Right lobe of liver (tissue), 4 donors: ENCODE results near the gene PPP1R12B.

Experiments used
- POLR2A ChIP-seq: fragments of 450-650 bp; IDR thresholded peaks from one replicate; pipeline ENCODE4 v1.6.1; 2017; ENCODE audit warnings: antibody characterized with exemption, mild to moderate bottlenecking
- TF ChIP-seq, protein P1 (sequence below), 4 donors: fragments of 200-600 bp in 3 of 4; fragments of 450-650 bp in 1 of 4; IDR thresholded peaks; one replicate each; pipeline versions ENCODE4 v1.5.1 to v1.8.0; 2016 to 2022; ENCODE audit warnings: antibody characterized with exemption in 4 of 4, mild to moderate bottlenecking in 2 of 4
- donor health status: DM: no; HTN: no; CAD: no.
- donor health status: DM: no; HTN: no; CAD: no.
- donor health status: DM: no; HTN: yes; CAD: no.

DNA sequence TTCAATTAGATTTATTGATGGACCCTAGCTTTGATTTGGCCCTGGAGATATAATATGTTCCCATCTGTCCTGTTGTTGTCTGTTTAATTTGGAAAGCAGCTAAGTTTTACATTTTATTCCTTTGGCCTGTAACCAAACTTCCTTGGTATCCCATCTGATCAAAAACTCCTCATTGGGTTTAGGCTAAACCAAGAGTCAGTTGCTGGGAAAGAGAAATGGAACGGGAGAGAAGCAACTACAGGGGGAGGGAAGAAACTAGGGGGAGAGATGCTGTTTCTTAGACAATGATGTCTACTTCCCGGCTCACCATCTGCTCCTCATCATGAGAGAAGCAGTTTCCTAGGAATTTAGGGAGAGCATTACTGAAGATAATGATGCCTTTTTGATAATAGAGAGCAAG is 219.9 kb downstream of the PPP1R12B start:
- TF ChIP-seq, protein P1, sequence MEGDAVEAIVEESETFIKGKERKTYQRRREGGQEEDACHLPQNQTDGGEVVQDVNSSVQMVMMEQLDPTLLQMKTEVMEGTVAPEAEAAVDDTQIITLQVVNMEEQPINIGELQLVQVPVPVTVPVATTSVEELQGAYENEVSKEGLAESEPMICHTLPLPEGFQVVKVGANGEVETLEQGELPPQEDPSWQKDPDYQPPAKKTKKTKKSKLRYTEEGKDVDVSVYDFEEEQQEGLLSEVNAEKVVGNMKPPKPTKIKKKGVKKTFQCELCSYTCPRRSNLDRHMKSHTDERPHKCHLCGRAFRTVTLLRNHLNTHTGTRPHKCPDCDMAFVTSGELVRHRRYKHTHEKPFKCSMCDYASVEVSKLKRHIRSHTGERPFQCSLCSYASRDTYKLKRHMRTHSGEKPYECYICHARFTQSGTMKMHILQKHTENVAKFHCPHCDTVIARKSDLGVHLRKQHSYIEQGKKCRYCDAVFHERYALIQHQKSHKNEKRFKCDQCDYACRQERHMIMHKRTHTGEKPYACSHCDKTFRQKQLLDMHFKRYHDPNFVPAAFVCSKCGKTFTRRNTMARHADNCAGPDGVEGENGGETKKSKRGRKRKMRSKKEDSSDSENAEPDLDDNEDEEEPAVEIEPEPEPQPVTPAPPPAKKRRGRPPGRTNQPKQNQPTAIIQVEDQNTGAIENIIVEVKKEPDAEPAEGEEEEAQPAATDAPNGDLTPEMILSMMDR (IDR thresholded peaks at IDR 0.05) = no peak
- TF ChIP-seq POLR2A = no peak
